Natural killer cell (primary cell): ENCODE results near the gene MAPK8. TPM values are rescaled to one million over a fixed set of nuclear protein-coding genes. Genes with fewer than 3 reads are reported as not detected.
"Not testable (repeated sequence)": the region's sequence is repeated elsewhere in the genome, so short reads cannot be mapped to it uniquely, and the experiment has no call there.

Source experiments
- ATAC-seq, 3 donors: fragments of 150-1000 bp in 2 of 3; fragments of 200-7000 bp in 1 of 3; cut with Tn5 transposase; 1 replicate in 1 of 3; 2 replicates in 2 of 3; pipeline ENCODE4 v1.10.0; 2021; ENCODE audit warnings: mild to moderate bottlenecking in 2 of 3, moderate library complexity in 2 of 3
- DNase-seq, 2 donors: peaks; one replicate each; pipeline versions ENCODE4 v3.0.0 to v3.0.0-alpha.2; 2013 to 2021; ENCODE audit warnings: mixed read lengths in 1 of 2
- H3K27ac ChIP-seq: one replicate; pipeline ENCODE4 v1.5.1; 2013; ENCODE audit warnings: mild to moderate bottlenecking, low read length
- H3K27me3 ChIP-seq: one replicate; pipeline ENCODE4 v1.6.1; 2013; ENCODE audit warnings: low read length; ENCODE audit not compliant: control insufficient read depth, insufficient read depth
- H3K36me3 ChIP-seq: one replicate; pipeline ENCODE4 v1.6.1; 2013; ENCODE audit warnings: low read length; ENCODE audit not compliant: control insufficient read depth, insufficient read depth
- H3K4me1 ChIP-seq: one replicate; pipeline ENCODE4 v1.6.1; 2013; ENCODE audit warnings: low read length; ENCODE audit not compliant: control insufficient read depth, insufficient read depth
- H3K4me3 ChIP-seq: one replicate; pipeline ENCODE4 v1.5.1; 2013; ENCODE audit warnings: low read length
- H3K9me3 ChIP-seq: one replicate; pipeline ENCODE4 v1.6.1; 2013; ENCODE audit warnings: low read length; ENCODE audit not compliant: control insufficient read depth, insufficient read depth
- H3K27ac Mint-ChIP-seq, 2 donors: one replicate each; pipeline ENCODE4 v1.8.0; 2022; ENCODE audit warnings: mild to moderate bottlenecking in 2 of 2, mixed read lengths in 2 of 2, moderate library complexity in 1 of 2
- H3K27me3 Mint-ChIP-seq, 2 donors: one replicate each; pipeline ENCODE4 v1.8.0; 2022; ENCODE audit warnings: low read depth in 2 of 2, mixed read lengths in 2 of 2
- H3K36me3 Mint-ChIP-seq: one replicate; pipeline ENCODE4 v1.8.0; 2022; ENCODE audit warnings: mixed read lengths
- H3K4me1 Mint-ChIP-seq, 2 donors: one replicate each; pipeline ENCODE4 v1.8.0; 2022; ENCODE audit warnings: mixed read lengths in 2 of 2
- H3K4me3 Mint-ChIP-seq: one replicate; pipeline ENCODE4 v1.8.0; 2022; ENCODE audit warnings: mild to moderate bottlenecking, moderate library complexity, mixed read lengths
- H3K9me3 Mint-ChIP-seq, 2 donors: one replicate each; pipeline ENCODE4 v1.8.0; 2022; ENCODE audit warnings: mixed read lengths in 2 of 2
- CTCF ChIP-seq: fragments of 200-600 bp; IDR thresholded peaks from one replicate; pipeline ENCODE4 v1.8.0; 2022; ENCODE audit warnings: antibody characterized with exemption
- WGBS: methylation state at CpG from one replicate; pipeline ENCODE4 v1.1.7; 2013; ENCODE audit warnings: missing lambda C conversion rate; ENCODE audit not compliant: insufficient coverage; 5-methylcytosine and 5-hydroxymethylcytosine counted together
- intact Hi-C: fragments of 100-400 bp; cut with micrococcal nuclease; formaldehyde crosslinking; loops from one replicate; pipeline ENCODE4 v1.14.2; 2022
- total RNA-seq, 4 donors: library from RNA; stranded (reverse); fragments of 120-200 nt in 1 of 4; gene quantifications; one replicate each; pipeline versions ENCODE4 v1.2.3 to v1.2.4, GENCODE V29; 2013 to 2022

MAPK8 gene
- total RNA-seq, 3 donors from 2014 or later (not counting 1 experiment from before 2014, with no cell fraction given), result 37.3 to 44.5 (median 40.8) TPM

GRCh38 chr10:48340734-48341133 lies 34.3 kb downstream of the MAPK8 start:
- Histone ChIP-seq H3K9me3 (no peaks in the 10 kb centered on the region), H3K36me3 (no peaks in the 10 kb centered on the region), H3K27me3 (no peaks in the 10 kb centered on the region), H3K27ac (no peak overlapping the region), H3K4me3 (no peak overlapping the region), H3K4me1 (no peaks in the 10 kb centered on the region)
- intact Hi-C loops, result no loop called here
- no peak overlapping the region for H3K4me3 Mint-ChIP-seq
- no peaks in the 10 kb centered on the region for H3K36me3 Mint-ChIP-seq
- H3K4me1 Mint-ChIP-seq, result peaks cover 30 to 34% of the 10 kb centered on the region in 2 donors
- no peak for ATAC-seq
- no peak for TF ChIP-seq CTCF
- H3K27ac Mint-ChIP-seq, result no peak overlapping the region
- H3K27me3 Mint-ChIP-seq, result no peaks in the 10 kb centered on the region
- DNase-seq, result no peak
- no peaks in the 10 kb centered on the region for H3K9me3 Mint-ChIP-seq

GRCh38 chr10:48343106-48343505 lies 36.6 kb downstream of the MAPK8 start:
- ATAC-seq, result no peak
- no peak overlapping the region for H3K27ac ChIP-seq
- peaks cover 5% of the 10 kb centered on the region for H3K36me3 Mint-ChIP-seq
- H3K9me3 ChIP-seq, result no peaks in the 10 kb centered on the region
- DNase-seq, result no peak
- no peak overlapping the region for H3K4me3 Mint-ChIP-seq
- no peak overlapping the region for H3K27ac Mint-ChIP-seq
- no peak overlapping the region for H3K4me3 ChIP-seq
- no peak for TF ChIP-seq CTCF
- peaks cover 29 to 30% of the 10 kb centered on the region in 2 donors for H3K4me1 Mint-ChIP-seq
- peaks cover 0 to 3% of the 10 kb centered on the region in 2 donors for H3K9me3 Mint-ChIP-seq
- WGBS, result 95% methylated on average over 2 of the region's 2 CpGs
- intact Hi-C loops, result no loop called here
- H3K27me3 Mint-ChIP-seq, result no peaks in the 10 kb centered on the region
- H3K27me3 ChIP-seq, result no peaks in the 10 kb centered on the region
- no peaks in the 10 kb centered on the region for H3K4me1 ChIP-seq
- H3K36me3 ChIP-seq, result no peaks in the 10 kb centered on the region

- Histone ChIP-seq H3K4me1 (no peaks in the 10 kb centered on the region), H3K27ac (no peak overlapping the region), H3K9me3 (no peaks in the 10 kb centered on the region), H3K4me3 (no peak overlapping the region), H3K36me3 (no peaks in the 10 kb centered on the region), H3K27me3 (no peaks in the 10 kb centered on the region)
- Mint-ChIP-seq H3K27me3 (no peaks in the 10 kb centered on the region), H3K4me3 (no peak overlapping the region), H3K4me1 (peaks cover 28 to 31% of the 10 kb centered on the region in 2 donors), H3K36me3 (peaks cover 10% of the 10 kb centered on the region), H3K9me3 (peaks cover 0 to 10% of the 10 kb centered on the region in 2 donors), H3K27ac (no peak overlapping the region)
- WGBS, result 84% methylated on average over 2 of the region's 3 CpGs
- DNase-seq (no peak), ATAC-seq (no peak)
- no peak for TF ChIP-seq CTCF
- intact Hi-C loops, result no loop called here
These were observed 37.6 kb downstream of the MAPK8 start for GRCh38 chr10:48343921-48344598.

GRCh38 chr10:48346248-48346647 lies 39.8 kb downstream of the MAPK8 start:
- Mint-ChIP-seq H3K4me1 (peaks cover 36 to 38% of the 10 kb centered on the region in 2 donors), H3K9me3 (peaks cover 0 to 15% of the 10 kb centered on the region in 2 donors)
- H3K4me3 Mint-ChIP-seq, H3K27ac Mint-ChIP-seq, H3K4me1 ChIP-seq, DNase-seq, H3K27me3 ChIP-seq, ATAC-seq, H3K36me3 ChIP-seq, H3K36me3 Mint-ChIP-seq, intact Hi-C loops, H3K9me3 ChIP-seq, H3K4me3 ChIP-seq, H3K27me3 Mint-ChIP-seq, H3K27ac ChIP-seq: not testable (repeated sequence)
- WGBS, result 98% methylated on average over 9 of the region's 9 CpGs

- H3K9me3 ChIP-seq, H3K27ac Mint-ChIP-seq, ATAC-seq, H3K4me3 ChIP-seq, intact Hi-C loops, H3K36me3 Mint-ChIP-seq, H3K4me1 ChIP-seq, DNase-seq, H3K36me3 ChIP-seq, H3K27me3 Mint-ChIP-seq, H3K4me3 Mint-ChIP-seq, H3K27ac ChIP-seq, H3K27me3 ChIP-seq: not testable (repeated sequence)
- WGBS, result 100% methylated on average over 1 of the region's 2 CpGs
- Mint-ChIP-seq H3K4me1 (peaks cover 28 to 31% of the 10 kb centered on the region in 2 donors), H3K9me3 (peaks cover 0 to 15% of the 10 kb centered on the region in 2 donors)
These were observed 41.1 kb downstream of the MAPK8 start for GRCh38 chr10:48347539-48347938.

- H3K27ac Mint-ChIP-seq, intact Hi-C loops: not testable (repeated sequence)
These were observed 41.5 kb downstream of the MAPK8 start for GRCh38 chr10:48347943-48348342.

More at GRCh38 chr10:48347943-48348342, 41.5 kb downstream of the MAPK8 start:
- not testable (repeated sequence) for ATAC-seq, H3K27me3 Mint-ChIP-seq, DNase-seq, H3K9me3 ChIP-seq, H3K4me3 Mint-ChIP-seq, H3K27me3 ChIP-seq, H3K4me3 ChIP-seq, H3K36me3 ChIP-seq, H3K36me3 Mint-ChIP-seq, H3K4me1 ChIP-seq, H3K27ac ChIP-seq
- 100% methylated on average over 3 of the region's 4 CpGs for WGBS
- Mint-ChIP-seq H3K9me3 (peaks cover 0 to 15% of the 10 kb centered on the region in 2 donors), H3K4me1 (peaks cover 27 to 29% of the 10 kb centered on the region in 2 donors)
